Body of pancreas (tissue), 4 donors: ENCODE measurements around the gene CDH4.

ENCODE experiments used
- POLR2A ChIP-seq, 3 donors: fragments of 450-650 bp; IDR thresholded peaks; one replicate each; pipeline ENCODE4 v1.6.1; 2016; ENCODE audit warnings: antibody characterized with exemption in 3 of 3, mild to moderate bottlenecking in 2 of 3
- TF ChIP-seq, protein P1 (sequence below), 7 experiments: fragments of 450-650 bp in 4 of 7; fragments of 200-600 bp in 3 of 7; sonication (generic) in 3 of 7; IDR thresholded peaks; one replicate each; pipeline ENCODE4 v1.5.1; 2016 to 2019; ENCODE audit warnings: antibody characterized with exemption in 7 of 7

GRCh38 chr20:61416546-61416945 is 164.5 kb downstream of the CDH4 start:
- TF ChIP-seq POLR2A (IDR thresholded peaks at IDR 0.05): no peak
- TF ChIP-seq, protein P1, sequence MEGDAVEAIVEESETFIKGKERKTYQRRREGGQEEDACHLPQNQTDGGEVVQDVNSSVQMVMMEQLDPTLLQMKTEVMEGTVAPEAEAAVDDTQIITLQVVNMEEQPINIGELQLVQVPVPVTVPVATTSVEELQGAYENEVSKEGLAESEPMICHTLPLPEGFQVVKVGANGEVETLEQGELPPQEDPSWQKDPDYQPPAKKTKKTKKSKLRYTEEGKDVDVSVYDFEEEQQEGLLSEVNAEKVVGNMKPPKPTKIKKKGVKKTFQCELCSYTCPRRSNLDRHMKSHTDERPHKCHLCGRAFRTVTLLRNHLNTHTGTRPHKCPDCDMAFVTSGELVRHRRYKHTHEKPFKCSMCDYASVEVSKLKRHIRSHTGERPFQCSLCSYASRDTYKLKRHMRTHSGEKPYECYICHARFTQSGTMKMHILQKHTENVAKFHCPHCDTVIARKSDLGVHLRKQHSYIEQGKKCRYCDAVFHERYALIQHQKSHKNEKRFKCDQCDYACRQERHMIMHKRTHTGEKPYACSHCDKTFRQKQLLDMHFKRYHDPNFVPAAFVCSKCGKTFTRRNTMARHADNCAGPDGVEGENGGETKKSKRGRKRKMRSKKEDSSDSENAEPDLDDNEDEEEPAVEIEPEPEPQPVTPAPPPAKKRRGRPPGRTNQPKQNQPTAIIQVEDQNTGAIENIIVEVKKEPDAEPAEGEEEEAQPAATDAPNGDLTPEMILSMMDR (IDR thresholded peaks at IDR 0.05): no peak
